ENCODE results near the gene CUBN.
A peak's percentile ranks its signal among the peaks of the same experiment; 100 is the strongest.

CUBN gene

GRCh38 chr10:16811765-16812164 is 317.8 kb downstream of the CUBN start:
- DNase-seq: no peak

GRCh38 chr10:16811292-16811691 is 318.3 kb downstream of the CUBN start:
- no peak for DNase-seq

GRCh38 chr10:16809074-16809718 is 320.4 kb downstream of the CUBN start:
- peak; percentile 49 for DNase-seq

GRCh38 chr10:16804123-16804522 is 325.5 kb downstream of the CUBN start:
- DNase-seq: no peak

GRCh38 chr10:16803464-16803863 is 326.1 kb downstream of the CUBN start:
- no peak for DNase-seq

- no peak for DNase-seq
Observed at GRCh38 chr10:16799621-16800020, 330.0 kb downstream of the CUBN start.

- no peak for DNase-seq
Observed at GRCh38 chr10:16798571-16798970, 331.0 kb downstream of the CUBN start.

GRCh38 chr10:16795410-16796073 is 334.1 kb downstream of the CUBN start:
- DNase-seq: no peak

GRCh38 chr10:16794005-16794404 is 335.6 kb downstream of the CUBN start:
- DNase-seq: no peak

- no peak for DNase-seq
Observed at GRCh38 chr10:16792675-16793074, 336.9 kb downstream of the CUBN start.

GRCh38 chr10:16789765-16790164 is 339.8 kb downstream of the CUBN start:
- DNase-seq: no peak

GRCh38 chr10:16789261-16789660 is 340.4 kb downstream of the CUBN start:
- no peak for DNase-seq

- DNase-seq: no peak
Observed at GRCh38 chr10:16788778-16789177, 340.8 kb downstream of the CUBN start.

GRCh38 chr10:16788125-16788524 is 341.5 kb downstream of the CUBN start:
- peak; percentile 17 for DNase-seq

- DNase-seq: peak; percentile 57
Observed at GRCh38 chr10:16787361-16787791, 342.2 kb downstream of the CUBN start.

- DNase-seq: no peak
Observed at GRCh38 chr10:16780338-16780880, 349.2 kb downstream of the CUBN start.

GRCh38 chr10:16779384-16779915 is 350.2 kb downstream of the CUBN start:
- peak; percentile 84 for DNase-seq

- no peak for DNase-seq
Observed at GRCh38 chr10:16777473-16778370, 351.9 kb downstream of the CUBN start.

- DNase-seq: no peak
Observed at GRCh38 chr10:16776896-16777295, 352.7 kb downstream of the CUBN start.

All from stimulated activated CD4-positive, alpha-beta T cell treated with anti-CD3 and anti-CD28 coated beads, Interleukin-1b, Interleukin-23, amount 100 ng/mL, for 48 hours (primary cell).